HTERT RPE-1 (cell line): ENCODE data around the gene GAK.
"Not testable (repeated sequence)": the region's sequence is repeated elsewhere in the genome, so short reads cannot be mapped to it uniquely, and the experiment has no call there.

Experiments
- in situ Hi-C: fragments of 300-500 bp; cut with MboI; formaldehyde crosslinking; loops from 4 replicates; pipeline ENCODE4 v1.14.3; 2020; ENCODE audit warnings: low sequenced_read_pairs

GAK gene

DNA sequence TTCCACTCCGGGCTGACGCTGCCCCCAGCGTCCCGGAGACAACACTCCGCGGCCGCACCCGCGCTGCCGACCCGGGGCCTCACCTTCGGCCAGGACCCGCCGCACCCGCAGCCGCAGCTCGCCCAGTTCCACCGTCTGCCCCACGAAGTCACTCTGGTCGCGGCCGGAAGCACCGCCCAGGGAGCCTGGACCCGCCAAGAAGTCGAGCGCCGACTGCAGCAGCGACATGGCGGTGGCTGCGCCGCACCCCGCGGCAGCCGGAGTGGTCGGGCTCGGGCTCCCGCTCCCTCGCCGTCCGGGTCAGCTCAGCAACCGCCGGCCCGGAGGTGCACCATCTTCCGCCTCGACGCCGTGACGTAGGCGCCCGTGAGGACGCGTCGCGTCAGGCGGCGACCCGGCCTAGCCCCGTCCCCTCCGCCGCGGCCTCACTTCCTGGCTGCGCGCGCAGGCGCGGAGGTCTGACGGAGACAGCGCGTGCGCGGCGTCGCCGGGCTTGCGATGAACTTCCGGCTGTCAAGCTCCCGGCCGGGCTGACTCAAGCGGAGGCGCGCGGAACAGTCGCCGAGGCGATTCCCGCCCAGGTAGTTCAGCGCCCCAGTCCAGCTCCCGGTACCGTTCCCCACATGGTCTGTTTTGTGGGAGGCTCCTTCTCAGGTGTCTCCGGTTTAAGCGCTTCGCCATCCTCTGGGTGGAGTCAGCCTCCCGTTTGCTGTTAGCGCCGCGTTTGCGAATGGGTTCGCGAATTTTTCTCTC, at the start of gene GAK, which contains the start of gene TMEM175:
GAK (minus strand) TSS at position 357 of the 753 bp plus-strand sequence; CDS start at position 228, 129 bp downstream.
TMEM175 (plus strand) TSS at position 501 of the 753 bp plus-strand sequence. CDS start 15,280 bp downstream, outside the sequence.
- in situ Hi-C loops: no loop called here

DNA sequence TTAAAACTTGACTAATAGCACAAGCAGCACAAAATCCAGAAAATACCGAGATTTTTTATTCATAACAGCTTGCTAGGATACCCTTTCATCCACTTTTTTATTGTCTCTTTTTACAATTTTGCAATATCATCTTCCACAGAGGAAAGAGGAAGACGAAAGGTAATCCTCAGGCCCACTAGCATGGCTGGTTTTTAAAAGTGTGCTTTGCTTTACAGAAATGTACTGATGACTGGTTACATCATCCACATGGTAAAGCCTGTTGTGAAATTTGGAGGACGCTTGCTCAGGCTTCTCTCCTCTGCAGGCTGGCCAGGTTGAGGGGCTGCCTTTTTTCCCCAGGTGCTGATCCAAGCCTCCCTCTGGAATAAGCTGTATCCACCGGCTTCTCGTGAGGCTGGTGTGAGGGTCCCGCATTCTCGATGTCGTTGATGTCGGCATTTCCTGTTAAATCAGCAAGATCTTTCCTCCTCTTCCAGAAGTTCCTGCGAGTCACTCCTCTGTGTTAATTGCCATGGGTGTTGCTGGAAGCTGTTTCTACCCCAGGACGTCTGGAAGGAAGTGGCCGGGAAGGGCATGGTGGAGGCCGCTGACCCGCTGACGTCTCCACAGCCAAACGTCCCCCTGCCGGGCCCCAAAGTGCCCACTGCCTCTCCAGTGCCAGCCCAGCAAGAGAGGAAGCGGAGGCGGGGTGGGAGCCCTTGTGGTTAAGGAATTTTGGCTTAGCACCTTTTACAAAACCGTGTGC, 47.0 kb upstream of the GAK start:
- in situ Hi-C loops: no loop called here

GRCh38 chr4:976016-976415, 43.9 kb upstream of the GAK start:
- in situ Hi-C loops: not testable (repeated sequence)

- in situ Hi-C loops: no loop called here
Measured at GRCh38 chr4:974668-975067, 42.6 kb upstream of the GAK start.

DNA sequence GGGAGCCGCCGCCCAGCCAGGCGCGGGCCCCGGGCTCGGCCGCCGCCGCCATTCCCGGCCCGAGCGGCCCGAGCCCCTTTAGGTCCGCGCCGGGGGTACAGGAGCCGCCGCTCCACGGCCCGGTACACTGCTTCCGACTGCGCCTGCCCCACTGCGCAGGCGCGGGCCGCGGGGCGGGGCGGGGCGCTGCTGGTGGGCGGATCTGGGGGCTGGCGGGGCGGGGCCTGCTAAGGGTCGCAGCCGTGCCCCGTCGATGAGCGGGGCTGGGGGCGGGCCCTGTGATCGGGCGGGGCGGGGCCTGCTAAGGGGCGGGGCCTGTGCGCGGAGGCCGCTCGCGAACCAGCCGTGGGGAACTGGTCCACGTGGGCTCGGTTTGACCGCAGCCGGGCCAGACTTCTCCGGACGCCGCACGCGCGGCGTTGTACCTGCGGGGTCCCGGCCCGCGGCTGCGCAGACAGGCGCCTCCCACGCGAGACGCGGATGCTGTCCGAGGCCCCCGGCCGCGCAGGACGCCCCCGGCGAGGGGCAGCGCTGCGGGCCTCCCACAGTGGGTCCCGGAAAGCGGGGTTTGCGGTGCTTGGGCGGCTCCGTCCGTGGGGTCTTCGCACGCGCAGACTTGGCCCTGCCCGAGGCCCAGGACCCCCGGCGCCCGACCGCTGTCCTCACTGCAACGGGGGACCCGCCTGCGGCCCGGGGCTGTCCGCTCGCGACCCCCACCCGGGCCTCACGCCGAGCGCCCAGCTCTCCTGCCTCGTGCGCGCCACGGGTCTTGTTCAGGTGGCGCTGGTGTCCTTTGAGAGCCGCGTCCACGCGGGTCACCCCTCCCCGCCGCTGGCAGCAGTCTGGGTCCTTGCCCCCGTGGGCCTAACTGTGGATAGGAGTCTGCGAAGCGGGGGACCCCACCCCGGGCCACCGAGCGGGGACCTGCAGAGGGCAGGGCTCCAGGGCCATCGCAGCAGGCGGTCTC, 41.6 kb upstream of the GAK start, which contains the start of gene DGKQ:
DGKQ (minus strand) TSS at position 139 of the 967 bp plus-strand sequence; CDS start at position 52, 87 bp downstream.
- in situ Hi-C loops: no loop called here

DNA sequence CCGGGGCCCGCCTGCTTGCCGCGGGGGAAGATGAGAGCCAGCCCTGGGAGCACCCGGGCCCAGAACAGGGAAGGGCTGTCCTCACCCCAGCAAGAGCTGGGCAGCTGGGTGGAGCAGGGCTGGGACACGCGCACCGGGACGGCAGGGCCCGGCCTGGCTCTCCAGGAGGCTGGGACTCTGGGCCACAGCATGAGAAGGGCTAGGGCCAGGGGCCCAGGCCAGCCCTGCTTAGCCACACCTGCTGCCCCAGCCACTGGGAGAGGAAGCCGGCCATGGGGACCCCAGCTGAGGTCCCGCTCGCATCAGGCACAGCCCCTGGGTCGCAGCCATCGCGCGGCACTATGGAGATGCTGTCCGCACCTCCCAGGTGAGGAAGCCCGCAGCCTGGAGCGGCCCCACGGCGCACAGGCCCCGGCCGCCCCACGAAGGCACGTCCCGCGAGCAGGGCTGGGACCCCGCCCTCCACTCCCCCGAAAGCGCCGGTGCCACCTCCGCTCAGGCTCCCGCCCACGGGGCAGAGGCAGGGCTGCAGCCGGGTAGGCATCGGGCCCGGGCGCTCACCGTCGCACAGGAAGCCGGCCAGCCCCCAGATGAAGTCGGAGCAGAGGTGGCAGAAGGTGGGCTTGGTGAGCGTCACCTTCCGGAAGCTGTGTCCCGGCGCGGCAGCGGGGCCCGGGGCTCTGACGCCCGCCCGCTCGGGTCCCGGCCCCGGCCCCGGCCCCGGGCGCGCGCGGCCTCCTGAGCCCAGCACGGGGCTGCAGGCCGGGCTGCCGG, 40.7 kb upstream of the GAK start:
- in situ Hi-C loops: no loop called here

DNA sequence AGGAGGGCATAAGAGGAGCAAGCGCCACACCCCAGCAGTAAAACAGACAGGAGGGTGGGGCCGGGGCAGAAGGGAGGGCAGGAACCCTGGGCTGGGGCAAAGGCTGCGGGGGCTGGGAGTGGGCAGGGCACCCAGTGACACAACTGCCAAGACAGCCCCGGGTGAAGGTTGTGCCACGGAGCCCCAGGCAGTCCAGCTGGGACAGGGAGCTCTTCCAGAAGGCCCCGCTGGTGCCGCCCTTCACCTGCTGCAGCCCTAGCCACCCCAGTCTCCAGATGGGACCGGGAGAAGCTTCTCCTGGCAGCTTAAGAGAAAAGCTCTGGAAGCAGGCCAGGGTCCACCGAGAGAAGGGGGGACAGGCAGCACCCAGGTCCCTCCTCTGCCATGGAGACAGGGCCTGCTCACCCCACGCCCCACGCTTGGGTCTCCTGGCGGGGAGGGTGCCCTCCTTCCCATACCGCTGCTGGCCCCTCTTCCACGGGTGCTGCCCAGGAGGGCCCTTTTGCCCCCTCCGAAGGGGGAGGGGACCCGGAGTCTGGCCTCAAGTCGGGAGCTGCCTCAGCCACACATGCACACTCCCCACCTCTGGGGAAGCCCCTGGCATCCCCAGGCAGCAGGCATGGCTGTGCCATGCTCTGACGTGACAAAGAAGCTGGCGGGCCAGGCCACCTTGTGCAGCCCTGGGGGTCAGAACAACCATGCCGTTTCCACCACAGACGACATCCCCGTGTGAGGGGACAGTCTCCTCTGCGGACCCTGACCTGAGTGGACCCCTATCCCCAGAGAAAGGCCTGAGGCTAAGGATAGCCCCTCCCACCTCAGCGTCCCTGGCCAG, 39.8 kb upstream of the GAK start:
- in situ Hi-C loops: no loop called here

- in situ Hi-C loops: no loop called here
Measured at GRCh38 chr4:970854-971520, 38.9 kb upstream of the GAK start.

- in situ Hi-C loops: no loop called here
Measured at GRCh38 chr4:970046-970745, 38.1 kb upstream of the GAK start.

GRCh38 chr4:968621-969394, 36.7 kb upstream of the GAK start:
- in situ Hi-C loops: no loop called here

DNA sequence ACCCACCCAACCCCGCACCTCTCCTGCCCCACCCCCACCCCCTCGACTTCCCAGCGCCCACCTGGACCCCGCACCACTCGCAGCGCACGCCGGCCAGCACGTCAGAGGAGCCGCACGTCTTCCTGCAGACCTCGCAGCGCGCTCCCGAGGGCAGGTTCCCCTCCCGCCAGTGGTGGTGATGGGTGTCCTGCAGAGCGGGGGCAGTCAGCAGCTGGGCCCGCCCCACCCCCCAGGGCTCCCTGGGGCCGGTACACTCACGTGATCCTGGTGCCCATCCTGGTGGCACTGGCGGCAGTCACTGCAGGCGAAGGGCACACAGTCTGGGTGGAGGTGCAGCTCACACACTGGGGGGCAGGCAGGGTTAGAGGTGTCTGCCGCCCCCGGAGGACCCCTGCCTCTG, 36.1 kb upstream of the GAK start:
- in situ Hi-C loops: no loop called here

- in situ Hi-C loops: no loop called here
Measured at GRCh38 chr4:967113-968104, 35.3 kb upstream of the GAK start.

GRCh38 chr4:966266-967112, 34.4 kb upstream of the GAK start:
- in situ Hi-C loops: no loop called here

- in situ Hi-C loops: no loop called here
Measured at GRCh38 chr4:965766-966134, 33.6 kb upstream of the GAK start.

GRCh38 chr4:965048-965765, 33.1 kb upstream of the GAK start:
- in situ Hi-C loops: no loop called here
